GM18507 (cell line): ENCODE data around the gene CELF5.

Experiments
- DNase-seq: peaks from one replicate; pipeline ENCODE4 v3.0.0; 2011; ENCODE audit warnings: low read depth; ENCODE audit not compliant: insufficient read length; ENCODE audit errors: extremely low spot score
- FAIRE-seq: peaks from 2 replicates; lab custom pipeline; 2011; peaks lifted over from hg19 to GRCh38; lab: Jason Lieb, UNC

Gene CELF5

DNA sequence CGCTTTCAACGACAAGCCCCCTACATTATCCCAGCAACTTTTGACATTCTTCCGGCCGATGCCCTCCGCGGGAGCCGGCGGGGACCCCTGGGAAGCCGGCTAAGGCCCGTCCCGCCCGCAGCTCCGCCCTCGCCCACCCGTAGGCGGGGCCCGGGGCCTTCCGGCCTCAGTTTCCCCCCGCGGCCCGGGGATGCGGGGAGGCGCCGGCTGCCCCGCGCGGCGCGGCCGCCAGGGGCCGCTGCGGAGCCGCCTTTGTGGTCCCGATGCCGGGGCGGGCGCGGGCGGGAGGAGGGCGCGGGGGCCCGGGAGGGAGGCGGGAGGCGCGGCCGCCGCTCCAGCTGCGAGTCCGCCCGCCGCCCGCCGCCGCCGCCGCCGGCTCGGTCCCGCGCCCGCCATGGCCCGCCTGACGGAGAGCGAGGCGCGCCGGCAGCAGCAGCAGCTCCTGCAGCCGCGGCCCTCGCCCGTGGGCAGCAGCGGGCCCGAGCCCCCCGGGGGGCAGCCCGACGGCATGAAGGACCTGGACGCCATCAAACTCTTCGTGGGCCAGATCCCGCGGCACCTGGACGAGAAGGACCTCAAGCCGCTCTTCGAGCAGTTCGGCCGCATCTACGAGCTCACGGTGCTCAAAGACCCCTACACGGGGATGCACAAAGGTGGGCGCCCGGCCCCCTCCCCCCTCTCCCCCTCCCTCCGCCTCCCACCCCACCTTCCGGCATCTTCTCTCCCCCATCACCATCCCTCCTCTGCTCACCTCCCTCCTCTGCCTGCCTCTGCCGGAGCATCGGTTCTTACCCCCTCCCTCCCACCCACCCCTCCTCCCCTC, at the start of gene CELF5:
Gene CELF5, plus strand, starts transcription at position 316 of the 823 bp plus-strand sequence. Its CDS starts 79 bp downstream, at position 395.
- peak; percentile 66 for DNase-seq
- FAIRE-seq: no peak

DNA sequence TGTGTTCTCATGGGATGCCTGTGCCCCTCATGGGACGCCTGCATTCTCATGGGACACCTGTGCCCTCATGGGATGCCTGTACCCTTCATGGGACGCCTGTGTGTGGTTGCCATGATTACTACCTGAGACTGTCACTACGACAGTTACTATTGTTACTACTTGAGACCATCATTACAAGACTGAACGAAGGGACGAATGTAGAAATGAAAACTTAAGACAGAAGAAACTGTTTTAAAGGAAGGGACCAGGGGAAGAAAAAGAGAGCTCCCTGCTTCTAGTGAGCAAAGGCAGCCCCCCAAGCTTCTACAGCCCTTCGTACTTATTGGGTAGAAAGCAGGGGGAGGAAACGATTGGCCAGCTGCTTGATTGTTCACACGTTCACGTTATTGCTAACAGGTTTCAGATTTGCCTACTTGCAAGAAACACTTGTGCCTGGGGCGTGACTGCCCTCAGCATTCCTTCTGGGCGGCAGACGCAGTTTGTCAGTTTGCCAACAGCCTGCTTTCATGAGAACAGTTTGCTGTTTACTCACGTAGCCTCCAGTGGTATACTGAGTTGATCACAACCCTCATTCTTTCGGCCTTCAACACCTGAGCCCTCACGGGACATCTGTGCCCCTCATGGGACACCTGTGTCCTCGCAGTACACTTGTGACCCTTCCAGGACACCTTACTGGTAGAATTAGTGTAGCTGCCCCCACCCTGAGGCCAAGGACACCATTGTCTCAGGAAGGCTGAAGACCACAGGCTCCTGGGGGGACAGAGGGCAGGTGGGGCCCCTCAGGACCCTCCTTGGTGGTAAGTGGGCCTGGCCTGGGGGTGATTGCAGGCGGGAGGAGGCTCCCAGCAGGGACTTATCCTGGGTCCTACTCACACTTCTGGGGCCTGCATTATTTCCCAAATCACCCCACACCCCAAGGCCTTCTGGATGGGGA, 48.4 kb upstream of the CELF5 start:
- DNase-seq (no peak), FAIRE-seq (peak; percentile 87)

DNA sequence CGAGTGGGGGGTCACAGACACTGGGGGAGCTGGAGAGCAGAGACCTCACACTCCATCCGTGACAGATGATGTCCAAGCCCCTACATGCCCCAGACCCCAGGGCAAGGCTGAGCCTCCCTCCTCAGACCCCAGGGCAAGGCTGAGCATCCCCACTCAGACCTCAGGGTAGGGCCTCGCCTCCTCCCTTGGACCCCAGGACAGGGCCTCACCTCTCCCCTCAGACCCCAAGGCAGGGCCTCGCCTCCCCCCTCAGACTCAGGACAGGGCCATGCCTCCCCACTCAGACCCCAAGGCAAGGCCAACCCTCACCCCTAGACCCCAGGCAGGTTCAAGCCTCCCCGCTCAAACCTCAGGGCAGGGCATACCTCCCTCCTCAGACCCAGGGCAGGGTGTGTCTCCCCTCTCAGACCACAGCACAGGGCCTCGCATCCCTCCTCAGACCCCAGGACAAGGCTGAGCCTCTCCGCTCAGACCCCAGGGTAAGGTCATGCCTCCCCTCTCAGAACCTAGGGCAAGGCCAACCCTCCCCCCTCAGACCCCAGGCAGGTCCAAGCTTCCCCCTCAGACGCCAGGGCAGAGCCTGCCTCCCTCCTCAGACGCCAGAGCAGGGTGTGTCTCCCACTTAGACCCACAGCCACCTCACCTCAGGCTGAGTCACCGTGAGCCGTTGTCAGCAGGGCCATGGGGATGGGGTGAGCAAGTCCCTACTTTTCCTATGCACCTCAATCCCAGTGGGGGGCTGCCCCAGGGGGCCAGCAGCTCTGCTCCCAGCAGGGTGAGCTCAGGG, 47.6 kb upstream of the CELF5 start:
- no peak for DNase-seq
- FAIRE-seq: no peak

DNA sequence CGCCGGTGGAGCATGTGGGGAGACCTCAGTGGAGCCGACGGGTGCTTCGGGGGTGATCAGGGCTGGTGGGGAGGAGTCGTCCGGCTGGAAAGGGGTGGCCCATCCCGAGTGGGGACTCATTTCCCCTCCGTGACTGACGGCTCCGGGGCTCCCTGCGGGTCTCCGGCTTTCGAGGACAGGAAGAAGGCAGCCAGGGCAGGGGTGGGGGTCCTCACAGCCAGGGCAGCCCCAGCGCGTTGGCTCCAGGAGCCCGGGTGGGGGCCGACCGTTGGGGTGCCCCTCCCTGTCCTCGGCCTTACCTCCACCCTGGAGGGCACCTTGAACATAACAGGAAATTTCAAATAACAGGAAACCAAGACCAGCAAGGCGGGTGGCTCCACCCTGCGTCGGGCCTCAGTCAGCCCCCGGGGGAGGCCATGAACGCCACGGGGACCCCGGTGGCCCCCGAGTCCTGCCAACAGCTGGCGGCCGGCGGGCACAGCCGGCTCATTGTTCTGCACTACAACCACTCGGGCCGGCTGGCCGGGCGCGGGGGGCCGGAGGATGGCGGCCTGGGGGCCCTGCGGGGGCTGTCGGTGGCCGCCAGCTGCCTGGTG, 46.0 kb upstream of the CELF5 start, which contains the start of gene S1PR4:
Gene S1PR4, plus strand, starts transcription at position 393 of the 596 bp plus-strand sequence. Its CDS starts 24 bp downstream, at position 417.
- FAIRE-seq (peak; percentile 68), DNase-seq (no peak)

DNA sequence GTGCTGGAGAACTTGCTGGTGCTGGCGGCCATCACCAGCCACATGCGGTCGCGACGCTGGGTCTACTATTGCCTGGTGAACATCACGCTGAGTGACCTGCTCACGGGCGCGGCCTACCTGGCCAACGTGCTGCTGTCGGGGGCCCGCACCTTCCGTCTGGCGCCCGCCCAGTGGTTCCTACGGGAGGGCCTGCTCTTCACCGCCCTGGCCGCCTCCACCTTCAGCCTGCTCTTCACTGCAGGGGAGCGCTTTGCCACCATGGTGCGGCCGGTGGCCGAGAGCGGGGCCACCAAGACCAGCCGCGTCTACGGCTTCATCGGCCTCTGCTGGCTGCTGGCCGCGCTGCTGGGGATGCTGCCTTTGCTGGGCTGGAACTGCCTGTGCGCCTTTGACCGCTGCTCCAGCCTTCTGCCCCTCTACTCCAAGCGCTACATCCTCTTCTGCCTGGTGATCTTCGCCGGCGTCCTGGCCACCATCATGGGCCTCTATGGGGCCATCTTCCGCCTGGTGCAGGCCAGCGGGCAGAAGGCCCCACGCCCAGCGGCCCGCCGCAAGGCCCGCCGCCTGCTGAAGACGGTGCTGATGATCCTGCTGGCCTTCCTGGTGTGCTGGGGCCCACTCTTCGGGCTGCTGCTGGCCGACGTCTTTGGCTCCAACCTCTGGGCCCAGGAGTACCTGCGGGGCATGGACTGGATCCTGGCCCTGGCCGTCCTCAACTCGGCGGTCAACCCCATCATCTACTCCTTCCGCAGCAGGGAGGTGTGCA, 45.3 kb upstream of the CELF5 start:
- FAIRE-seq: peak; percentile 15
- no peak for DNase-seq

DNA sequence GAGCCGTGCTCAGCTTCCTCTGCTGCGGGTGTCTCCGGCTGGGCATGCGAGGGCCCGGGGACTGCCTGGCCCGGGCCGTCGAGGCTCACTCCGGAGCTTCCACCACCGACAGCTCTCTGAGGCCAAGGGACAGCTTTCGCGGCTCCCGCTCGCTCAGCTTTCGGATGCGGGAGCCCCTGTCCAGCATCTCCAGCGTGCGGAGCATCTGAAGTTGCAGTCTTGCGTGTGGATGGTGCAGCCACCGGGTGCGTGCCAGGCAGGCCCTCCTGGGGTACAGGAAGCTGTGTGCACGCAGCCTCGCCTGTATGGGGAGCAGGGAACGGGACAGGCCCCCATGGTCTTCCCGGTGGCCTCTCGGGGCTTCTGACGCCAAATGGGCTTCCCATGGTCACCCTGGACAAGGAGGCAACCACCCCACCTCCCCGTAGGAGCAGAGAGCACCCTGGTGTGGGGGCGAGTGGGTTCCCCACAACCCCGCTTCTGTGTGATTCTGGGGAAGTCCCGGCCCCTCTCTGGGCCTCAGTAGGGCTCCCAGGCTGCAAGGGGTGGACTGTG, 44.6 kb upstream of the CELF5 start:
- DNase-seq (no peak), FAIRE-seq (no peak)

DNA sequence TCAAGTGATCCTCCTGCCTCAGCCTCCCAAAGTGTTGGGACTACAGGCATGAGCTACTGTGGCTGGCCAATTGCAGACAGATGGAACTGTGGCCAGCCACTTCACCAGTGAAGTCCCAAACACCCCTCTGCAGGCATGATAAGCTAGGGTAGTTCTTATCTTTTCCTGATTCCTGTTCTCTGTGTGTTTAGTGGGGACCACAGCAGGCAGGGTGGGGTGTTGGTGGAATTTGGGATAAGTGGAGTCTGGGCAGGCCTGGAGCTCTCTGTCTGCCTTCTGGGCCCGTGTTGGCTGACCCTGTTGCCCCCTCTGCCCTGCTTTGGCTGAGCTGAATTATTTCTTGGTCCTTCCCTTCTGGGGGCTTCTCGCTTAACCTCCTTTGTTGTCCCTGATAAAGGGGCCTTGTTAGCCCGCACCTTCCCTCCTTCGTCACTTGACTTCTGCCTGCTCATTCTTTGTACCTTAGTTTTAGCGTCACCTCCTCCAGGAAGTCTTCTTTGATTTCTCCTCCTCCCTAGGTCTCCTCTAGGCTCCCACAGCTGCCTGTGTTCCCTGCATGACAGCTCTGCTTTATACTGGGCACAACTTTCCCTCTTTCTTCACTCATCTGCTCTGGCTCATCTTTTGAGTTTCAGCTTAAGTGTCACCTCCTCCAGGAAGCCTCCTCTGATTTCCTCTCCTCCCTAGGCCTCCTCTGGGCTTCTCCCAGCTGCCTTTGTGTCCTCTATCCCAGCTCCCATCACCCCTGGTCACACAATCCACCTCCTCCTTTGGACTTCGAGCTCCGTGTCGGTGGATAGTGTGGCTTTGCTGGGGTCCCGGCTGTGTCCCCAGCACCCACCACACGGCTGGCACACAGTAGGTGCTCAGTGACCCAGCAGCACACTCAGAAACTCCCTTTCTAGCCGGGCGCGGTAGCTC, 40.5 kb upstream of the CELF5 start:
- no peak for FAIRE-seq

DNA sequence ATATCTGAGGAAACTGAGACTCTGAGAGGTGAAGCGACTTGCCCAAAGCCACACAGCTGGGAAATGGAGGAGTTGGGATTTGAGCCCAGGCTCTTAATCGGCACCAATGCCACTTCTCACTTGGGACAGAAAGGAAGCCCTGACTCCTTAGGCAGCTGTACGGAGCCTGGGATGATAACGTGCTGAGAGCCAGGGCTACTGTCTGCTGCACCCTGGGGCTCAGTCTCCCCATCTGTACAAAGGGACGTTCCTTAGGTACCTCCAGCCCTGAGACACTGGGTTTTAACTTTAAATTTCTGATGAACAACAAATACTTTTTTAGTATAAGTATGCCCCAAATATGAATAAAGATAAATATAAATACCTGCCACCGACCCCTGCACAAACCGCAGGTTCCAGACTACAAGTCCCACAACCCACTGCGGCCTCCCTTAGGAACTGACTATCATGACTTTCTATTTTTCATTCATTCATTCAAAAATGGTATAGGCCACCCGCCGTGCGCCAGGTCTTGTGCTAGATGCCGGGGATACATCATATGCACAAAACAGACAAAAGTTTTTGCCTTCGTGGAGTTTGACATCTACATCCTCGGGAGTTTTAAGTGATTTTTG, 39.5 kb upstream of the CELF5 start:
- DNase-seq: no peak
- no peak for FAIRE-seq

More for the DNA sequence above, 40.5 kb upstream of the CELF5 start:
- no peak for DNase-seq

DNA sequence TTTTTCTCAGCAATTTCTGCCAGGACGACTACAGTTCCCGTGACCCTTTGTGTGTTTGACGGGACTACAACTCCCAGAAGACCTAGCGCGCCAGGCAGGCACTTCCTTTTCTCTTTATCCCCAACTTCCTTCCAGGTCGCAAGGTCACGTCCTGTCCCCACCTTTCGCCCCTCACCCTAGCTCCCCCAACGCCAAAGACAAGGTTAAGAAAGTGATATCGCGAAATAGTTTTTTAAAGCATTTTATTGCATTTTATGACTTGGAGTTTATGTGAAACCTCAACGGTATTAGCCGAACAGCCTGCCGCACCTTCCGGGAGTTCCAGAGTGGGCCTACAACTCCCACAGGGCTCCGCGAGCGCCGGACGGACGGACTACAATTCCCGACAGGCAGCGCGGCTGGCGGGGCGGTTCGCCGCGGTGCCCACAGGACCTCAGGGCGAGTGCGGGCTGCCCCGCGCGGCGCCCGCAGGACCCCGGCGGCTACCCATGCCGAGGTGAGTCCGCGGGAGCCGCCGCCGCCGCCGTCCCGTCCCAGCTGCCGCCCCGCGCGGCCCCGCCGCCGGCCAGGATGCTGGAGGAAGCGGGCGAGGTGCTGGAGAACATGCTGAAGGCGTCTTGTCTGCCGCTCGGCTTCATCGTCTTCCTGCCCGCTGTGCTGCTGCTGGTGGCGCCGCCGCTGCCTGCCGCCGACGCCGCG, 38.9 kb upstream of the CELF5 start, which contains the start of gene NCLN:
Gene NCLN, plus strand, starts transcription at position 470 of the 699 bp plus-strand sequence. Its CDS starts 101 bp downstream, at position 571.
- FAIRE-seq (peak; percentile 98), DNase-seq (peak; percentile 73)

DNA sequence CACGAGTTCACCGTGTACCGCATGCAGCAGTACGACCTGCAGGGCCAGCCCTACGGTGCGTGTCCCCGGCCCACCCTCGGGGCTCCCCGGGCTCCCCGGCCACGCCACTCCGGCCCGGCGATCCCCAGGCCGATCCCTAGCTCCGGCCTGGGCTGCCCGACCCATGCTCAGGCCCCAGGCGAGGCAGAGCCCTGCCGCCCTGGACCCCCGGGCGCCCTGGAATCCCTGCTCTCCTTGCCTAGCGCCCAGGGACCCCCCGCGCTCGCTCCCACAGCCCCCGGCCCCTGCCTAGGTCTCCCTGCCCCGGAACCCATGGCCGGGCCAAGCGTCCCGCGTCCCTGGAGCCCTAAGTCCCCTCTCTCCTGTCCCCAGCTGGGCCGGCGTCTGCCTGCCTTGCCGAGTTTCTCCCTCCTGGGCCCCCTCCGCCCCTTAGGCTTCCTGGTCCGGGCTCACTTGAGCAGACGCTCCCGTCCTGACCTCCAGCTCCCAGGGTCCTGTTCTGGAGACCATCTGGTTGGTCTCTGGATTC, 38.2 kb upstream of the CELF5 start:
- no peak for DNase-seq
- peak; percentile 47 for FAIRE-seq

DNA sequence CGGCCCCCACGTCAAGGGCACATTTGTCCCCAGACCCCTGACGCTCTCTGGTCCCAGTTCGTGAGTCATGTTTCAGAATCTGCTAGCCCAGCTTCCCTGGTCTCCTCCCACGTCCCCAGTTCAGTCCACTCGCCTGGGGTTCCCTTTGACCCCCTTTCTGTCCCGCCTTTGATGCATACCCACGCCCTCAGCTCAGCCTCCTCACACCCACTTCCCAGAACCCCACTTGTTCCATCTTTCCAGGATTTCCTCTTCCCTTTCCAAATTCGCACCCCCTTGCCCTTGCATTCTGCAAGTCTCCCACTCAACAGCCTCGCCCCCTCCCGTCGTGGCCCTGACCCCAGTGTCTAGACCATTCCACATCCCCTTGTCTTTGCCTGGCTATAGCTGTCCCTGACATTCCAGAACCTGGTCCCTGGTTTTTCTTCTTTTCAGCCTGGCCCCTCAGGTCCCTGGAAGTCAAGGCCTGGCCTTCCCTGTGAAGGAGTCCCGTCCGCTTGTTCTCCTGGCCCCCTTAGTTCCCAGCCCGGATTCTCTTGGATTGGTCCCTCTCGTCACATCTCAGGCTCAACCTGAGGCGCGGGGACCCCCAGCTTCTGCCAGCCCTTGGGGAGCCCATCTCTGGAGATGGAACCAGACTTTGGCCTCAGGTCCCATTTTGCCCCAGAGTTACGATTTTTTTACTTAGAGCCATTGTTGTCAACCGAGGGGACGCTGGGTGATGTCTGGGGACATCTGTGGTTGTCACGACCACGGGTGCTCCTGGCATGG, 37.4 kb upstream of the CELF5 start:
- FAIRE-seq: no peak
- no peak for DNase-seq

DNA sequence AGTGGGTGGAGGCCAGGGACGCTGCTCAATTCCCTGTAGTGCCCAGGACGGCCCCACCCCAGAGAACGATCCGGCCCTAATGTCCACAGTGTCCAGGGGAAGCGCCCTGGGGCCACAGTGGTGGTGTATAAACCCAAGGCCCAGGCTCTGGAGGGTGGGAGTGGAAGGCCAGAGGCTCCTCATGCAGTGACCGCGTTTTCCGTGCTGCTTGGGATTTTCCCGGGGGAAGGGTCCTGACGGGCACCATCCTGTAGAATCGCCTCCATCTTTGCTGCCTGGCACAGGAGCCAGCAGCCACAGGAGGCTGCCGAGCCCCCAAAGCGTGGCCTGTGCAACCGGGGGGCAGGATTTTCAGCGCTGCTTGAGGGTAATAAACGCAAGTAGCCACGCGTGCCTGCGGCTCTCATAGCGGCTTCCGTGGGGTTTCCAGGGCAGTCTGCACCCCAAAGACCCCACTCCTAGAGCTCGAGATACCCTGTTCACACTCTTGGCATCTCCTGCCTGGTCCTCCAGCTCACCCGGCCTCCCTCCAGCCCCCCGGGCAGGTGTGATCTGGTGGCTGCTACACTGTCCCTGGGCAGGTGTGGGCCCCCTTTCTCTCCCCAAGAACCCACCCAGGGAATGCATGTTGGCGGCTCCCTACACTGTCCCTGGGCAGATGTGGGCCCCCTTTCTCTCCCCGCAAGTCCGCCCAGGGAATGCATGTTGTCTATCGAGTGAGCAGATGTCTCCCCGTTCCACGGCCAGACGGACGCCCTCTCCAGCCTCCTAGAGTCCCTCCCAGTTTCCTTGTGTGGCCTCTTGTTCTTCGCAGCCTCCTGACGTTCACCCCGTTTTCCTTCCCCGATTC, 36.6 kb upstream of the CELF5 start:
- no peak for FAIRE-seq

DNA sequence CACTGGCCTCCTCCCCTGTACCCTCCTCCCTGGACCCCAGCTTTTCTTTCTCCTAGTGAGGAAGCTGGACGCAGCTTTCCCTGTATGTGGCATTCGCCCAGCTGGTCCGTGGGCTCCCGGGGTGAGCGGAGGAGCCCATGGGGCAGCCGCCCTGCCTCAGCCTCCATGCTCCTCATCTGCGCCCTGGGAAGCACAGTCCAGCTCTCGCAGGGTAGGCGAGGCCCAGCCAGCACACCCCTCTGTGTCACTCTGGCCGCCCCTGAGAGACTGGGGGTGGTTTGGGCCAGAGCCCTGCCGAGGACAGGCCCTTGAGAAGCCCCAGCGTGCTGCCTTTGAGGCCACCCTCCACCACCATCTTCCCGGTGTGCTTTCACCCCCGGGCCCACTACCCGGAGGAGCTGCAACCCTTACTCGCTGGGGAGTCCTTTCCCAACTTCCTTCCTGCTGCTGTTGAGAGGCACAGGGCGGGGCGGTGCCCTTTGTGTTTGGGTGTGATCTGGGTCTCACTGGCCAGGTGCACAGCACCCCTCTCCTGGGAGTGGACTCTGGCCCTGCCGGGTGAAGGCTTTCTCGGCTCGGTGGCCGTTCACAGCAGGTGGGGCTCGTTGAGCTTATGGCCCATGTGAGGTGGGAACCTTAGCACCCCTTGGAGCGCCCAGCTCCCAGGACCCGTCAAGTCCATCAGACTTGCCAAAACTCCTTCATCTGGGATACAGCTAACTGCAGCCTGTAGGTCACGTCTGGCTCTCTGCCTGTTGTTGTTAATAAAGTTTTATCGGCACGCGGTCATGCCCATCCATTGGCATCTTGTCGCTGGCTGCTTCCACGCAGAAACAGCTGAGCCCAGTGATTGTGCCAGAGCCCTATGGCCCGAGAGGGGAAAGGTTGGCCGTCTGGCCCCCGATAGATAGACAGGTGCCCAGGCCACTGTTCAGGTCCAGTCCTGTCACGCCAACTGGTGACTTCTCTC, 35.5 kb upstream of the CELF5 start:
- DNase-seq: no peak
- FAIRE-seq: no peak

More for the DNA sequence above, 36.6 kb upstream of the CELF5 start:
- DNase-seq: no peak
